GDM1 (cell line): Measurements from ENCODE around the gene CHST11.
"Not testable (repeated sequence)": the region's sequence is repeated elsewhere in the genome, so short reads cannot be mapped to it uniquely, and the experiment has no call there.

Experiments used
- DNase-seq: peaks from one replicate; lab custom pipeline; 2025; lab: John Stamatoyannopoulos, UW

The CHST11 gene

GRCh38 chr12:104741497-104742367 lies 285.0 kb downstream of the CHST11 start:
- no peak for DNase-seq

GRCh38 chr12:104742551-104743201 lies 285.9 kb downstream of the CHST11 start:
- DNase-seq = no peak

- DNase-seq = no peak
These were observed 286.4 kb downstream of the CHST11 start for GRCh38 chr12:104743202-104743580.

- not testable (repeated sequence) for DNase-seq
These were observed 287.2 kb downstream of the CHST11 start for GRCh38 chr12:104743753-104744548.

- DNase-seq = no peak
These were observed 289.8 kb downstream of the CHST11 start for GRCh38 chr12:104746467-104747088.

GRCh38 chr12:104747330-104747729 lies 290.6 kb downstream of the CHST11 start:
- DNase-seq = no peak

GRCh38 chr12:104747955-104748354 lies 291.2 kb downstream of the CHST11 start:
- DNase-seq = no peak

- DNase-seq = no peak
These were observed 291.6 kb downstream of the CHST11 start for GRCh38 chr12:104748356-104748755.

GRCh38 chr12:104748790-104749189 lies 292.0 kb downstream of the CHST11 start:
- no peak for DNase-seq

- no peak for DNase-seq
These were observed 292.8 kb downstream of the CHST11 start for GRCh38 chr12:104749545-104749944.

- DNase-seq = peak; percentile 75
These were observed 293.3 kb downstream of the CHST11 start for GRCh38 chr12:104750061-104750460.

- no peak for DNase-seq
These were observed 294.4 kb downstream of the CHST11 start for GRCh38 chr12:104751120-104751519.

GRCh38 chr12:104751594-104751993 lies 294.8 kb downstream of the CHST11 start:
- no peak for DNase-seq

- no peak for DNase-seq
These were observed 295.3 kb downstream of the CHST11 start for GRCh38 chr12:104752016-104752415.

GRCh38 chr12:104752881-104753280 lies 296.1 kb downstream of the CHST11 start:
- no peak for DNase-seq

- DNase-seq = no peak
These were observed 300.2 kb downstream of the CHST11 start for GRCh38 chr12:104756901-104757300.

- DNase-seq = no peak
These were observed 302.0 kb downstream of the CHST11 start for GRCh38 chr12:104758771-104759170.

GRCh38 chr12:104761091-104761490 lies 304.3 kb downstream of the CHST11 start:
- DNase-seq = no peak

- no peak for DNase-seq
These were observed 304.9 kb downstream of the CHST11 start for GRCh38 chr12:104761611-104762010.

- DNase-seq = peak; percentile 28
These were observed 306.5 kb downstream of the CHST11 start for GRCh38 chr12:104763168-104763805.

GRCh38 chr12:104764225-104765091 lies 307.7 kb downstream of the CHST11 start:
- no peak for DNase-seq
